ENCODE measurements around the gene LYPD6B.
"Not testable (repeated sequence)": the region's sequence is repeated elsewhere in the genome, so short reads cannot be mapped to it uniquely, and the experiment has no call there.

Gene LYPD6B

GRCh38 chr2:149221898-149222297, 183.4 kb downstream of the LYPD6B start:
- no peak for DNase-seq

GRCh38 chr2:149223472-149224095, 185.1 kb downstream of the LYPD6B start:
- DNase-seq = no peak

DNA sequence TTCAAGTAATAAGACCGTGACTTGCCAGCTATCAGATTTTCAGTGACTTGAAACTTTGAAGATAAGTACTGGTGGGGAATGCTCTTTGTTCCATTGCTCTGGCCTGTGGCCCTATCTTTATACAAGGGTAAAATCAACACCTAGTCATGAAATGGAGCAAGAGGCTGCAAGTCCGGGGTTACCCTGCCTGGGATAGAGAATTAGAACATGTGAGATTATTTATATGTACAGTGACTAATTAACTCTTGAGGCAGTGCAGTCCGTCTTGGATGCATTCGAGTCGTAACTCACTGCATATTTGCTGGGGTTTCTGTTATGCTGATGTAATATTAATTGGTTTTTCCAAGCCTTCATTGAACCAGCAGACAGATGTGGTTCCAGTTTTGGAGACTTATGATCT, 186.0 kb downstream of the LYPD6B start:
- no peak for DNase-seq

GRCh38 chr2:149225446-149225845, 186.9 kb downstream of the LYPD6B start:
- no peak for DNase-seq

- no peak for DNase-seq
These were observed 188.3 kb downstream of the LYPD6B start for GRCh38 chr2:149226790-149227189.

DNA sequence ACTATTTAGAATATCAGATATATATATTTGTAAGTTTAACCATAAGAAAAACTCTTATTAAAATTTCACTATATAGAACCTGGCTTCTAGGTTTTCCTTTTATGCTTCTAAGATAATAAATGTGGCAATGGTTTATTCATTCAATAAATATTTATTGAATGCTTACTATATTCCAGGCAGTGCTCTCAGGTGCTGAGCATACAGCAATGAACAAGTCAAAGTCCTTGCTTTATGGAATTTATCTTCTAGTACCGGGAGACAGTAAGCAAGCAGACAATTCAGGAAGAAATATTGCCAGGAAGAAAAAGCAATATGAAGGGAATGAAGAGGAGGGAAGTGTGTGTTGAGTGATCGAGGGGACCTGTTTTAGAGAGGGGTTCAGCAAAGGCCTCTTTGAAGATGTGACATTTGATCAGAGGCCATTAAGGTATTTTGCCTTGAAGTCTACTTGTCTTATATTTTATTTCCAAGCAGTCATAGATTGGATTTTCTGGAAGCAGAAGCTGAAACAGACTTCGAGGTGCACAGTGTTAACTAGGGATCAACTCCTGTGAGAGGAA, 197.4 kb downstream of the LYPD6B start:
- no peak for DNase-seq

GRCh38 chr2:149236410-149236809, 197.9 kb downstream of the LYPD6B start:
- DNase-seq = no peak

DNA sequence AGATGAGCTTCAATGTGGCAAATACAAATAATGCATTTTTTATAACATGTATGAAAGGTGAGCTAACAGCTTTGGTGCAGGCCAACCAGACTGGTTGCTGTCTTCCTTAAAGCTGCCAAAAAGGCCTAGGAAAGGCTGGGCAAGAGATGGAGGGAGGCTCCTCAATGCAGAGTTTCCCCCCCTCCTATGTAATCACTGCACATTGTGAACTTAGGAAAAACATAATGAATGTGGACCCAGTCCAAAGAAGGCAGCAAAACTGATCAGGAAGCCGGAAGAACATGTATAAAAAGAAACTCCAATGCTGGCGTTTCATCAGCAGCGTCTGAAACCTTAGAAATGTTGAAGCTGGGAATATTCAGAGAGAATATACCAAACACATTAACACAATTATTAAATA, 207.7 kb downstream of the LYPD6B start:
- no peak for DNase-seq

GRCh38 chr2:149251436-149251835, 212.9 kb downstream of the LYPD6B start:
- not testable (repeated sequence) for DNase-seq

DNA sequence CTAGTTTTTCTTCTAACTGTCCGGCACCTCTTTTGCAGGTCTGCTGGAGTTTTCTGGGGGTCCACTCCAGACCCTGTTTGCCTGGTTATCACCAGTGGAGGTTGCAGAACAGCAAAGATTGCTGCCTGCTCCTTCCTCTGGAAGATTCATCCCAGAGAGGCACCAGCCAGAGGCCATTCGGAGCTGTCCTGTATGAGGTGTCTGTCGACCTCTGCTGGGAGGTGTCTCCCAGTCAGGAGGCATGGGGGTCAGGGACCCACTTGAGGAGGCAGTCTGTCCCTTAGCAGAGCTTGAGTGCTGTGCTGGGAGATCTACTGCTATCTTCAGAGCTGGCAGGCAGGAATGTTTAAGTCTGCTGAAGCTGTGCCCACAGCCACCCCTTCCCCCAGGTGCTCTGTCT, 218.4 kb downstream of the LYPD6B start:
- not testable (repeated sequence) for DNase-seq

GRCh38 chr2:149258531-149258930, 220.0 kb downstream of the LYPD6B start:
- no peak for DNase-seq

DNA sequence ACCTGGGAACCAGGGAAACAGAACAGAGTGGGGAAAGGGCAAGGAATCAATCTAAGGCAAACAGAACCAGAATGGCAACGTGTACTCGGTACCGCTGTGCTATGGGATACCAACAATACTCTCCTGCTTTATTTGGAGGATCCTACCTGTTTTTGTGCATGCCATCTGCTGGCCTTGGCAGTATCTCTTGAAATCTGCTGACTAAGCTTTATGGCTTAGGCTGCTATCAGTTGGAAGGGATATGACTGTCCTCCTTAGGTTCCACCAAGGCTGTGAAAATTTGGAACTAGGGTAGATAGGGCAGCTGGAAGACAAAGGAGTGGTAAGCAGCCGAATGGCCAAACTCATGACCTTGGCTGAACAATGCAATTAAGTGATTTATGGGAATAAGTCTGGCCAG, 220.6 kb downstream of the LYPD6B start:
- no peak for DNase-seq

- no peak for DNase-seq
These were observed 223.2 kb downstream of the LYPD6B start for GRCh38 chr2:149261692-149262091.
